GM18951 (cell line): ENCODE data around the gene TCF7L2.
"Not testable (repeated sequence)": the region's sequence is repeated elsewhere in the genome, so short reads cannot be mapped to it uniquely, and the experiment has no call there.

Experiments
- POLR2A ChIP-seq: IDR thresholded peaks from 4 replicates; pipeline ENCODE4 v1.6.1; 2011; ENCODE audit warnings: mild to moderate bottlenecking; ENCODE audit not compliant: insufficient read length, insufficient read depth; ENCODE audit errors: extremely low read depth
- in situ Hi-C: fragments of 300-500 bp; cut with MboI; formaldehyde crosslinking; loops from one replicate; pipeline ENCODE4 v1.12.0; 2022; ENCODE audit warnings: low sequenced_read_pairs, mixed read lengths, inconsistent platforms; ENCODE audit not compliant: unreplicated experiment

The TCF7L2 gene

DNA sequence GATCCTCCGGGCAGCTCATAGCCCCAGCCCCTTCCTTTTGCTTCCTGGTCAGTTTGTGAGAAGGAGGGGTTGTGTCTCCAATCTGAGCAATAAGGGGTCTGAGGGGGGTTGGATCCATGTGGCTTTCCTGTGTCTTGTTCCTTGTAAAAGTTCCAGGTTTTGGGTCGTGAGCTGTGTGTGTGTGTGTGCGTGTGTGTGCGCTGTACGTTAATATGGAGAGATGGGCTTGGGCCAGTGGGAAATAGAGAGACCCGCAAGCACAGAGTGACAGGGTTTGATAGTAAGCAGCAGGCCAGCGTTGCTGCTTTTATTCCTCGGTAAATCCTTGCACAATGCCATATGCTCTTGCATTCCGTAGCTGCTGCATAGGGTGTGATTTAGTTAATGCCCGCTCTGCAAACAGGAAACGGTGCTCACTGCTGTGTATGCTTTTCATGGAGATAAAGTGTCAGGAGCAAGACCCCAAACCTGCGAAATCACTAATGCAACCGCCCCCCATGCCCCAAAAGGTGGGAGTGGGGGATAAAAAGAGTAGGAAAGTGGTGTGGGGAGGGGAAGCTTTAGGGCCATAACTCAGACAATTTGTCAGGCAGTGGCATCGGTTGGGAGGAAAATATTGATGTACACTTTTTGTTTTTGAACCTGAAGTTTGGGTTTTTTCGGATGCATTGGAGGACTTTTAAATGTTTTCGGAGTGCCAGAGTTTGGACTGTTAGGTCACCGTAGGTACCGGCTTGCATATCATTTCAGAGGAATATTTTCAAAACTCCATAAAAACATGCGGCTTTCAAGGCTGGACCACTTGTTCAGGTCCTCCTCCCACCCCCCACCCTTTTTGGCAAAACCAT, 108.7 kb downstream of the TCF7L2 start:
- no peak for TF ChIP-seq POLR2A
- in situ Hi-C loops: no loop called here

DNA sequence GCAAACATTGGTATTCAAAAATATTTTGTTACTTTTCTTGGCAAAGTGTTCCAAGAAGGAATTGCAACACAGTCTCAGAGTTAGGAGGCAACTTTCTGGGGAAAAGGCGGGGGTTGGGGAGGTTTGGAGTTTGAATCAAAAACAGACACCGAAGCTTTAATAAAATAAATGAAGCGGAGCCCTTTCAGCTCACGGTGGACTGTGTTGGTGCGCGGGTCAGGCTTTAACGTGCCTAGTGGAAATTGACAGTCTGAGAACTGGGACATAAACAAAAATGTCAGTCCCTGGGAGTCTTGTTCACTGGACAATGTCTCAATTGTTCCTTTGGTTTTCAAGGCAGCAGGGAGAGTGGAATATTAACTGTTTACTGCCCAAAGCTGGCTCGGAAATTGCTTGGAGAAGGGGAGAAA, 109.3 kb downstream of the TCF7L2 start:
- TF ChIP-seq POLR2A: no peak
- in situ Hi-C loops: no loop called here

DNA sequence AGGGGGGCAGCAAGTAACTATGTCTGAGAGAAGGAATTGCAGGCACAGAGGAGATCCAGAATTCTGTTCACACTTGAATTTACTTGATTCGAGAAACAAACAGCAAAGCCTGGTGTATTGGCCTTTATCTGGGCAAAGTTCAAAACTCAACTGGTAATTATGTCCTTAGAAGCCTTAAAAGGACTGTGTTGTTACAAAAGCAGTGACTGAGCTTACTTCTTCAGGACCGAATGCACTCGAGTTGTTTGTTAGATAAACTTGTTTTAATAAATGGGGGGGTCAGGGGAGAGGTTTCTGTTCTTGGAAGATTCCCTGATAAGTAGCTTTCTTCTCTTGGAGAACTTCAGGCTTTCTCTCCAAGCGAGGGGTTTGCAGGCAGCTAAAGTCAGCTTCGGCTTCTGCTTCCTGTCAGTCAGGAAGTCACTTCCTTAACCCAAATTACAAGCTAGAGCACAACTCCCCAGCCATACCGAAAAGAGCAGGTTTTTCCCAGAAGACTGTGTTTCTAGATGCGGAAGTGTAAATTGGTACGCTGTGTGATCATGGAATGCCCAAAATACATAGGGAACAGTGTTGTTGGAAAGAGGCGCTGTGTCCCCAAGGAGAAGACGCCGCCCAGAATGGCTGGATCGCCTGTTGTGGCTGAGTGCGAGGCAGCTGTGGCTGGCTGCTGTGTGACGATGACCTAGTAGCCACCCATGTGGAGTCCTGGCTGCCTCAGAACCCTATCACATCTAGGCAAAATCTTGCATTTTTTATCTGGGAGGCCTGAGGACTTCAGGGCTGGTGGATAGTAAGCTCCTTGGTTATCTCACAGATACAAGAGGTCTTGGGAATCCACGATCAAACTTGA, 110.4 kb downstream of the TCF7L2 start:
- TF ChIP-seq POLR2A: no peak
- in situ Hi-C loops: no loop called here

DNA sequence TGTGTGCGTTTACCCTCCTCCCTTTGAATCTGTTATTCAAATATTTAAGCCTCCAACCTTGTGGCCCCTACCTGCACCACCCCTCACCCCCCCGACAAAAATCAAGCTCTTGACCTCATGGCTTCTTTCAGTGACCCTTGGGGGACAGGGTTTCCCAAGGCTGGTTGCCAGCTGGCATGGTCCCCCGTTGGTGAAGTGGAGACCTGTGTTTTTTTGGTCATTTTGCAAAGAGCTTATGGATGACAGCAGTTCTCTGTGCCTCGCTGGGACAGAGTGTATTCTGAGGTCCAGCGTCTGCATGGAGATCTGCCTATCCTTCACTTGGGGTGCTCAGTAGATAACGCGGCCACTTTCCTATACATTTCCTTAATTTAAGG, 111.0 kb downstream of the TCF7L2 start:
- no peak for TF ChIP-seq POLR2A
- in situ Hi-C loops: no loop called here

DNA sequence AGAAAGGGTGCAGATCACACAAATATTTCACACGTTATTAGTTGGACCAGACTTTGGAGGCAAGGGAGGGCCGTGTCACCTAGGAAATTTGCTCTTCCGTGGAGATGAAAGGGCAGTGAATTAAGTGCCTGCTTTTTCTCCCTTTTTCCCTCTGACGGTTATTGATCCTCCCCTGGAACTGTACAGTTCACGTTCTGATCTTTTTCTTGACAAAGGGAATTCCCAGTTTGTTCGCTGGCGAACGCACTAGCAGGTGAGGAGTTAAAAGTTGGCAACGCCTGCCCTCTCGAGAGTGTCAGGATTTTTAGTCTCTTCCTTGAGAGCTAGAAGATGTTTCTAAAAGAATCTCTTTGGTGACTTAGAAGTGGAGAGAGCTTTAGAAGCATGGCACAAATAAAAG, 111.5 kb downstream of the TCF7L2 start:
- in situ Hi-C loops: no loop called here
- no peak for TF ChIP-seq POLR2A

DNA sequence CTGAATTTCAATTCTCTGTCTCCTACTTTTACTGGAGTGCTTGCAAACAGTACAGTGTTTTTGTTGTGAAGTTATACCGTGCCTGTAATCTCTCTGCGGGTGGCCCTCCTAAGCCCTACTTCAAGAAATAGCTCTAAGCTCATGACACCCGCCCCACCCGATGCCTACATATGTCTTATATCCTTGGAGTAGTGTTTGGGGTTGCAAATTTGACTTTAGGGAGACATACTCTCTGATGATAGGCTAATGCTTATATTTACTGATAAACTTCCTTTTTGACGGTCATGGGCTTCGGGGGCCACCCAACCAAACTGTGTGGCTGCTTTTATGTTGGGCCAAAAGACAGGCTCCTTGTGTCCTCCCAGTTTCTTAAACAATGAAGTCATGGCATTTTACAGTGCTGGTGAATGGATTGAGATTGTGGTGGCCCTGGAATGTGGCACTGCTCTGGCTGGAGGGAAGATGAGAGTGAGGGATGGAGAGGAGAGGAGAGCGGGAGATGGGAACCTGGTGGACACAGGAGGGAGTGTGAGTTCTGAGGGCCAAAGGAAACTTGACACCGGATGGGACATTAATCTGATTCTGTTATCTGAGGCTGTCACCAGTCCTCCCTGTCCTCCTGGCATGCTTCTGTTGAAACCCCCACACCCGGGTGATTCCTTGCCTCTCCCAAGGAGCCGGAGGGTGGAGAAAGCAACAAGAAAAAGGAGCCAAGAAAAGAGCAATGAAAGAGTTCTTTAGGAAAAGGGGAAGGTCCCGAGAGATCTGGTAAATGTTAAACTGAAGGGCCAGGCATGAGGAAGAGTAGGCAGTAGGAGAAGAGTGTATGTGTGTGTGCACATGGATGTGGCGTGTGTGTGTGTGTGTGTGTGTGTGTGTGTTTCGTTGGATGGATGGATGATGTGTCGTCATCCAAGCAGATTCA, 113.3 kb downstream of the TCF7L2 start:
- no peak for TF ChIP-seq POLR2A
- in situ Hi-C loops: no loop called here

DNA sequence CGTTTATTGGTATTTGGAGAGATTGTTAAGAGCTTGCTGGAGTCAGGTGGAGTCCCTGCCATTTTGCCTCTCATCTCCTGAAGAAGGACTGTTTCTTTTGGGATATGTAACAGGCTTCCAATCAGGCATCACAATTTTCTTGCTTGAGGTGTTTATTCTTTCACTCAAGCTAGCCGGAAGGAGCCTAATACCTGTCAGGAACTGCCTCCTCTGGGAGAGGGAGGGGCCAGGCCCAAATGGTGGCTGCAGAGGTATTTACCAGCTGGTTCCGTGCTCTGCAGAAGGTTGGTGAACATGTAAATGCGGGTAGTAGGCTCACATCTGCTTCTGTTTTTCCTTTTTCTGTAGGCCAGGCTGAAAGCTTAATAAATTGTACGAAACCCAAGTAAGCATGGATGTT, 114.0 kb downstream of the TCF7L2 start:
- in situ Hi-C loops: no loop called here

DNA sequence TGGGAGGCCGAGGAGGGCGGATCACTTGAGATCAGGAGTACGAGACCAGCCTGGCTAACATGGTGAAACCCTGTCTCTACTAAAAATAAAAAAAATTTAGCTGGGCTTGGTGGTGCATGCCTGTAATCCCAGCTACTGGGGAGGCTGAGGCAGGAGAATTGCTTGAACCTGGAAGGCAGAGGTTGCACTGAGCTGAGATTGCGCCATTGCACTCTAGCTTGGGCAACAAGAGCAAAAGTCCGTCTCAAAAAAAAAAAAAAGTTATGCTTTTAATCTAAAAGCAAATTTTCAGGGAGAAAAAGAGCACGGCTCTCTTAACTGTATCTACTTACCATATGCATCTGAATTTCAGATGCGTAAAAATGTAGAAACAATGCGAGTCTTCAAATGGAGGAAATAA, 116.1 kb downstream of the TCF7L2 start:
- in situ Hi-C loops: not testable (repeated sequence)

More for the DNA sequence above, 114.0 kb downstream of the TCF7L2 start:
- no peak for TF ChIP-seq POLR2A

DNA sequence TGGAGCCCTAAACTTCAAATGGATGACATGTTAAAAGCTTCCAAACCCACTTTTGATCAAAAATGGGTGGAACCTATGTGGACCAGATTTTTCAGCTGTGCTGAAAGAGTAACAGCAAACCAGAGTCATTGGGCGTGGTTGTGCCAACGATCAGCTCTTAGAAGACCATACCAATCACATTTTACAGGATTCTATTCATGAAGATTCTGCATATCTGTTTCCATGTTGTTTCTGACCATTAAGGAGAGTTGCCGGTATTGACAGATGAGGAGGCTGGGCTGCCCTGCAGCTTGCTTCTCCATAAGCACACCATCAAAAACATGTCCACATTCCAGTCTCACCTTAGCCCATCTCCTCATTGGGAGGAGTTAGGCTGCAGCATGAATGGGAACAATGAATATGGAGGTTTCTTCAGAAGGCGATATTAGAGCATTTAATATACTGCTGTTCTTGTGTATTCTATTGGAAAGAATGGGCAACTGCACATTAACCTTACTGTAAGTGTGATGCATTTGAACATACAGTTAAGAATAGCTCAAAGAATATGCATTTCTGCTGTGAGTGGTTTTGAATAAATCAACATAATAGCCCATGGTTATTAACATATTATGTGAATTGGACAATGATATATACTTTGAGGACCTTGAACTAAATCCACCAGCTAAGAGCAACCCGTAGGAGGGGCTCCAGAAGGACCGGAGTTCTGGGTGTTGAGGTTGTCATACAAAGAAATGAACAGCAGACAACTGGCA, 116.7 kb downstream of the TCF7L2 start:
- in situ Hi-C loops: no loop called here
- no peak for TF ChIP-seq POLR2A

DNA sequence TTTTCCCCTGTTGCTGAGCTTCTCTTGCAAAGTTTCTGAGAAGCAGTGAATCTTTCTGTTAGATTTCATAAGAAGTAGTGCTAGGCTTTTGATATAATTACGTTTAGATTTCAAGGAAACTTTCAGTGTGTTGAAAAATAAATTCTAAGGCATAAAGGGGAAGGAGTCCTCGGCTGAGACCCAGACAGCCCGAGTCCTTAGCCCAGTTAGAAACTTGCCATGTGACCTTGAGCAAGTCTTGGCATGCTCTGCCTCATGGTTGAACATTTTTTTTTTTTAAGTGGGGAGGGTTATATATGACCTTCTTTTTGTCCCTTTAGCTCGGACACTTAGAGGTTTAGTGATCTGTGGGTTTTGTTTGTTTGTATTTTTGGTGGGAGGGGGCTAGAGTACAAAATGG, 117.5 kb downstream of the TCF7L2 start:
- in situ Hi-C loops: no loop called here

DNA sequence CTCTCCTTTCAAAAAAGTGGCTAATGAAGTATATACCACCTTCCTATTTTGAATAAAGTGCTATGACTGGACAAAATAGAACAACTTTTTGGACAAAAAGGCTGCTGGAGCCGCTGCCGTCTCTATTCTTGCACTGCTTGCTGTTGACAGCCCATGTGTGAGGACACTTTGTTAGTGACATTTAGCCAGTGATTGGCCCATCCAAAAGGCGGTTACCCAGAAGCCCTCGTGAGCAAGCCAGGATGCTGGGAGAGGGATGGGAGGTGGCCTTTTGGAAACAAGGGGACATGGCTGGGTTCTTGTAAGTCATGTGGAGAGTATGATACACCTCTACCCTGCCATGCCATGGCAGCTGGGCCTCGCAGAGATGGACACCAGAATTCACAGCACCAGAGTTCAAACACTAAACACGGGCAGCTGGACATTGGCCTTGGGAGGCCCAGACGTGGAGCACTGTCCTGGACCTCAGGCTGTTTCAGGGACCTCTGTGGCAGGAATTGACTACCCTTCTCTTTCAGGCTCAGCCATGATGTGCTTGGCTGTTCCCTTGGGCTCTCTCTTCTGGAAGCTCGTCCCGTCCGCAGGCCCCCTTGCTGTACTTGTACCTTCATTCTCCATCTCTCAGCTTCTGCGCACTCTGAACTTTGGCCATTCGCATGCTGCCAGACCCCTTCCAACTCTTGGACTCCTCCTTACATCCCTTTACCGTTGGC, 118.3 kb downstream of the TCF7L2 start:
- in situ Hi-C loops: no loop called here
- no peak for TF ChIP-seq POLR2A

More for the DNA sequence above, 117.5 kb downstream of the TCF7L2 start:
- no peak for TF ChIP-seq POLR2A

DNA sequence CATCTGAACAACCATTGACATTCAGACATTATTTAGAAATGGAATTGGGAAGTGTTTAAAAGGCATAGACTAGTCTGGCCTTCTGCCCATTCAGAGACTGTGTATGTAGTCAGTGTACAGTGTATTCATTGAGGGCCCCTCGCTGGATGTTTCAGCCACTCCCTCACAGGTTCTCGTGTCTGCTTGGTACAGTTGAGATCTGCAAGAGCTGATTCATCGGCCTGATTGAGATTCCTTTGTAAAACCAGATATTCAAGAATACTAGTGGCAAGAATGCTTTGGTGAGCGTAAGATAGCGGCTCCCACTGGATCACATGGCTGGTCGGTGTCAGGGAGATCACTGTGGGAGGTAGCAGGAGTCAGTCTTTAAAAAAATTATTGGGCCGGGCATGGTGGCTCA, 119.5 kb downstream of the TCF7L2 start:
- in situ Hi-C loops: no loop called here

More for the DNA sequence above, 119.5 kb downstream of the TCF7L2 start:
- TF ChIP-seq POLR2A: no peak
